ENCODE data around the gene CXADR. TPM values are rescaled to one million over a fixed set of nuclear protein-coding genes. Genes with fewer than 3 reads are reported as not detected.

CXADR gene
- 7.3 to 11.2 TPM (median 9.0 TPM) in 5 replicates for total RNA-seq (2022; extraction: Qiagen RNA extraction; ENCODE audit: low read depth)

DNA sequence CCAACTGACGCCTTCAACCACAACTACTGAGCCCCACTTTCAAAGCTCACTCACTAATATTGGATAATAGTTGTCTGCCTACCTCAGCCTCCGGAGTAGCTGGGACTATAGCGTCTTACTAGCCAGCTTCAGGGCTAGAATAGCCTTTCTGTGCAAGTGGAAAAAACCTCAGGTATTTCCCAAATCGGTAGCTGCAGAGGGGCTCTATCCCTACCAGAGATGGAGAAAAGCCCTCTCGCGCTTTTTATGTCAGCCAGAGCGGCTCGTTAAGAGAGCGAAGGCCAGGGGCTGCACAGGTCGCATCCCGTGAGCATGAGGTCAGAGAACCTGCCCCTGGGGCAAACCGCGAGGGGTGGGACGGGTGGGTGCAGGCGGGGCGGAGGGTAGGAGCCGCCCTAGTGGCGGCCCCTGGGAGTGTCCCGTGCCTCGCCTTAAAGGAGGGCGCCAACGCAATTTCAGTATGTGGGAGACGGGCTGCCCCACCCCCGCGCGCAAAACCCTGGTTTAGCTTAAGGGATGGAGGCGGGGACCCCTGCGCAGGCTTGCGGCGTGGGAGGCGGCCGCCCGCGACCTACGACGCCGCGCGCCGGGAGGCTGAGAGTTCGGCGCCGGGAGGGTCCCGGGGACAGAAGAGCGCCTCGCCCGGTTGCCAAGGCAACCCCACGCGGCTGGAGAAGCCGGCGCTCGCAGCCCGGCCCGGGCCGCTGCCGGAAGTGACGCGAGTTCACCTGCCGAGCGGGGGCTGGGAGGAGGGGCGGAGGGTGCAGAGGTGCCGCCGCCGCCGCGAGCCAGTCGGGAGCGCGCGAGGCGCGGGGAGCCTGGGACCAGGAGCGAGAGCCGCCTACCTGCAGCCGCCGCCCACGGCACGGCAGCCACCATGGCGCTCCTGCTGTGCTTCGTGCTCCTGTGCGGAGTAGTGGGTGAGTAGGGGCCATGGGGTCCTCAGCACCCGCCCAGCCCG, at the start of gene CXADR:
TSS of gene CXADR (plus strand) at position 791 of the 961 bp plus-strand sequence. CDS start at position 878, 87 bp downstream.

GRCh38 chr21:17612565-17613241, 99.9 kb downstream of the CXADR start, which contains the start of gene BTG3:
BTG3 (minus strand) TSS chr21:17612901; CDS start chr21:17609144, 3,757 bp downstream.

Other genes with a start within 250 kb of the CXADR start
- 25.6 to 33.1 TPM (median 31.4 TPM) in 5 replicates for gene BTG3, start 99.9 kb downstream of the CXADR start, total RNA-seq (2022; extraction: Qiagen RNA extraction; ENCODE audit: low read depth)

Data from A549 treated with DMSO at 1 μM for 4 hours (cell line).